K562 (cell line): ENCODE results near the gene NUDT14. TPM values are rescaled to one million over a fixed set of nuclear protein-coding genes. Genes with fewer than 3 reads are reported as not detected.

ENCODE experiments used
- ATAC-seq: fragments of 200-7000 bp; cut with Tn5 transposase; 3 replicates; pipeline ENCODE4 v1.9.1; 2020; ENCODE audit warnings: moderate library complexity
- BruUV-seq: library from RNA; stranded (reverse); fragments of 400-500 nt; replicated peaks from 2 replicates; lab custom pipeline; 2021; lab: Mats Ljungman, UMichigan
- CTCF ChIA-PET: fragments of 300-600 bp; formaldehyde crosslinking; extraction: SDS; loops from one replicate; lab custom pipeline; 2021; ENCODE audit warnings: low intra/inter-chr PET ratio; lab: Yijun Ruan, JAX
- POLR2A ChIA-PET: fragments of 300-600, 350-650 bp; sonication (Branson Sonifier 250); formaldehyde crosslinking; extraction: SDS; loops from one replicate; lab custom pipeline; 2021; ENCODE audit warnings: antibody characterized with exemption, inconsistent platforms; lab: Yijun Ruan, JAX
- DNase-seq, 4 experiments: peaks; one replicate each; pipeline versions ENCODE4 v3.0.0 to v3.0.0-alpha.2; 2011 to 2018; ENCODE audit warnings: low spot score in 3 of 4, mixed read lengths in 3 of 4; ENCODE audit errors: extremely low read depth in 1 of 4
- FAIRE-seq: peaks from 2 replicates; lab custom pipeline; 2011; peaks lifted over from hg19 to GRCh38; lab: Jason Lieb, UNC
- H2AFZ ChIP-seq: 2 replicates; pipeline ENCODE4 v1.6.0; 2011; ENCODE audit warnings: low read depth, low read length, control low read depth, inconsistent platforms
- H3K27ac ChIP-seq: fragments of 200-600 bp; 3 replicates; pipeline ENCODE4 v1.8.0; 2011; ENCODE audit warnings: low read depth, mild to moderate bottlenecking, control low read depth, inconsistent platforms, low read length, moderate library complexity, mixed read lengths; ENCODE audit errors: extremely low read depth
- H3K27me3 ChIP-seq, 2 experiments: fragments of 300-600 bp in 1 of 2; 2 replicates in 1 of 2; 3 replicates in 1 of 2; pipeline versions ENCODE4 v1.6.0 to v1.8.0; 2011; ENCODE audit warnings: inconsistent platforms in 2 of 2, low read length in 2 of 2, mild to moderate bottlenecking in 1 of 2, mixed read lengths in 1 of 2, moderate library complexity in 1 of 2; ENCODE audit not compliant: control insufficient read depth in 2 of 2, insufficient read depth in 2 of 2
- H3K36me3 ChIP-seq: fragments of 300-600 bp; 3 replicates; pipeline ENCODE4 v1.8.0; 2011; ENCODE audit warnings: mild to moderate bottlenecking, low read length, inconsistent platforms; ENCODE audit not compliant: control insufficient read depth, insufficient read depth
- H3K4me1 ChIP-seq, 2 experiments: fragments of 200-600 bp in 1 of 2; replicated peaks in 1 of 2; 2 replicates in 1 of 2; 3 replicates in 1 of 2; pipeline versions ENCODE4 v1.5.1 to v1.8.0; 2011; ENCODE audit warnings: inconsistent platforms in 2 of 2, low read length in 2 of 2, mild to moderate bottlenecking in 1 of 2, mixed read lengths in 1 of 2, moderate library complexity in 1 of 2; ENCODE audit not compliant: control insufficient read depth in 2 of 2, insufficient read depth in 2 of 2
- H3K4me2 ChIP-seq: 2 replicates; pipeline ENCODE4 v1.6.1; 2011; ENCODE audit warnings: low read length, control low read depth, inconsistent platforms, mixed read lengths; ENCODE audit not compliant: insufficient read depth
- H3K4me3 ChIP-seq: fragments of 200-600 bp; sonication (generic), shearing (Covaris generic); 2 replicates; pipeline ENCODE4 v1.5.1; 2016; ENCODE audit warnings: control low read depth, inconsistent platforms
- H3K79me2 ChIP-seq: fragments of 200-600 bp; 3 replicates; pipeline ENCODE4 v1.8.0; 2011; ENCODE audit warnings: low read length, inconsistent platforms; ENCODE audit not compliant: control insufficient read depth, insufficient read depth
- H3K9ac ChIP-seq, 2 experiments: 2 replicates each; pipeline versions ENCODE4 v1.6.0 to v1.6.1; 2011; ENCODE audit warnings: low read depth in 2 of 2, low read length in 2 of 2, control low read depth in 1 of 2, inconsistent platforms in 1 of 2, mild to moderate bottlenecking in 1 of 2, mixed read lengths in 1 of 2; ENCODE audit not compliant: insufficient read depth in 1 of 2
- H3K9me1 ChIP-seq: one replicate; pipeline ENCODE4 v1.6.0; 2011; ENCODE audit warnings: inconsistent platforms, mild to moderate bottlenecking, low read length, moderate library complexity; ENCODE audit not compliant: control insufficient read depth, insufficient read depth
- H3K9me3 ChIP-seq: replicated peaks from 2 replicates; pipeline ENCODE4 v1.5.1; 2011; ENCODE audit warnings: low read depth, low read length, inconsistent platforms; ENCODE audit not compliant: control insufficient read depth, insufficient read depth
- H4K20me1 ChIP-seq: replicated peaks from 2 replicates; pipeline ENCODE4 v1.6.1; 2011; ENCODE audit warnings: low read length, inconsistent platforms, mixed read lengths; ENCODE audit not compliant: control insufficient read depth, insufficient read depth
- HSF4 ChIP-seq: fragments of 250-450 bp; sonication (Bioruptor Pico); IDR thresholded peaks from 2 replicates; pipeline ENCODE4 v2.1.2; 2022; ENCODE audit warnings: mild to moderate bottlenecking, moderate library complexity, borderline replicate concordance
- MEF2A ChIP-seq: IDR thresholded peaks from 2 replicates; pipeline ENCODE4 v1.6.1; 2011; ENCODE audit warnings: low read depth, mild to moderate bottlenecking, low read length, moderate library complexity; ENCODE audit not compliant: control insufficient read depth
- MTF1 ChIP-seq: fragments of 250-450 bp; sonication (Bioruptor Pico); IDR thresholded peaks from 2 replicates; pipeline ENCODE4 v1.9.0; 2021; ENCODE audit warnings: moderate library complexity, mild to moderate bottlenecking, inconsistent platforms, borderline replicate concordance
- NEUROD1 ChIP-seq: fragments of 150-350 bp; IDR thresholded peaks from 2 replicates; pipeline ENCODE4 v1.6.1; 2014; ENCODE audit warnings: borderline replicate concordance, low read length, low read depth; ENCODE audit not compliant: partially characterized antibody
- OTX1 ChIP-seq: fragments of 450-650 bp; formaldehyde crosslinking; IDR thresholded peaks from 2 replicates; pipeline ENCODE4 v1.4.0; 2022; ENCODE audit warnings: mild to moderate bottlenecking
- RAD51 ChIP-seq: fragments of 450-650 bp; IDR thresholded peaks from 2 replicates; pipeline ENCODE4 v1.7.1; 2016; ENCODE audit warnings: low read depth, mild to moderate bottlenecking, borderline replicate concordance
- RBM17 ChIP-seq: fragments of 200-400 bp; formaldehyde crosslinking; IDR thresholded peaks from 2 replicates; pipeline ENCODE4 v1.6.1; 2017; ENCODE audit warnings: low read depth, mild to moderate bottlenecking, low read length, borderline replicate concordance
- SRSF1 ChIP-seq: fragments of 200-400 bp; formaldehyde crosslinking; IDR thresholded peaks from 2 replicates; pipeline ENCODE4 v1.6.1; 2017; ENCODE audit warnings: mild to moderate bottlenecking, low read depth, low read length, moderate library complexity
- TAF9B ChIP-seq: fragments of 450-650 bp; IDR thresholded peaks from 2 replicates; pipeline ENCODE4 v1.6.1; 2018; ENCODE audit warnings: mild to moderate bottlenecking; ENCODE audit not compliant: partially characterized antibody
- ZBTB17 ChIP-seq: fragments of 450-650 bp; formaldehyde crosslinking; IDR thresholded peaks from 2 replicates; pipeline ENCODE4 v1.4.0; 2020; ENCODE audit warnings: mild to moderate bottlenecking
- ZKSCAN8 ChIP-seq: fragments of 200-800 bp; sonication (Bioruptor generic); IDR thresholded peaks from 2 replicates; pipeline ENCODE4 v1.6.1; 2016; ENCODE audit warnings: missing genetic modification characterization, missing compliant biosample characterization
- ZNF212 ChIP-seq: fragments of 450-650 bp; formaldehyde crosslinking; IDR thresholded peaks from 2 replicates; pipeline ENCODE4 v1.4.0; 2020; ENCODE audit warnings: mild to moderate bottlenecking
- ZNF507 ChIP-seq: conservative IDR thresholded peaks from 2 replicates; pipeline ENCODE4 v1.6.1; 2017; ENCODE audit warnings: missing genetic modification characterization, missing compliant biosample characterization
- ZNF785 ChIP-seq: fragments of 250-450 bp; sonication (Bioruptor Pico); IDR thresholded peaks from 2 replicates; pipeline ENCODE4 v1.4.0; 2020; ENCODE audit warnings: mild to moderate bottlenecking
- WGBS: fragments of 100-300 bp; shearing (Covaris generic); methylation state at CpG from one replicate; pipeline ENCODE4 v1.1.6; 2016; ENCODE audit warnings: low coverage, mixed read lengths; ENCODE audit not compliant: insufficient coverage; ENCODE audit errors: missing lambda C conversion rate; 5-methylcytosine and 5-hydroxymethylcytosine counted together
- in situ Hi-C: fragments of 300-500 bp; cut with MboI; formaldehyde crosslinking; loops from 4 replicates; pipeline ENCODE4 v1.15.0; 2018; ENCODE audit warnings: inconsistent platforms, mixed read lengths
- intact Hi-C: fragments of 100-400 bp; cut with micrococcal nuclease; formaldehyde crosslinking; loops from 2 replicates; pipeline ENCODE4 v1.14.2; 2022
- polyA plus RNA-seq, 8 experiments: library from polyadenylated mRNA; depleted of rRNA in 4 of 8; stranded (reverse) in 5 of 8; unstranded in 3 of 8; fragments of >200 nt; fragmentation: Nextera tagmentation in 2 of 8; fragmentation: Illumina TruSeq in 1 of 8; extraction: Ambion mirVana in 2 of 8; extraction: Trizol in 1 of 8; gene quantifications; 2 replicates each; pipeline versions ENCODE4 v1.2.1 to v1.2.3, GENCODE V29; 2011 to 2014; ENCODE audit warnings: inconsistent platforms in 1 of 8, missing spikeins in 1 of 8
- total RNA-seq, 7 experiments: library from RNA; depleted of rRNA in 6 of 7; stranded (reverse); fragments of >200 nt in 6 of 7; fragmentation: Illumina TruSeq in 2 of 7; extraction: Trizol in 2 of 7; gene quantifications; 2 replicates each; pipeline versions ENCODE4 v1.2.1 to v1.2.3, GENCODE V29; 2011 to 2021; ENCODE audit warnings: low replicate concordance in 1 of 7
- TF ChIP-seq, protein P1 (sequence below): sonication (generic); formaldehyde crosslinking; IDR thresholded peaks from 2 replicates; pipeline ENCODE4 v1.8.1; 2023; ENCODE audit warnings: mild to moderate bottlenecking, missing genetic modification reagents
- TF ChIP-seq, protein P2 (sequence below): fragments of 250-450 bp; sonication (Bioruptor Pico); IDR thresholded peaks from 2 replicates; pipeline ENCODE4 v1.5.0; 2021; ENCODE audit warnings: mild to moderate bottlenecking, moderate library complexity
- TF ChIP-seq, protein P3 (sequence below): sonication (generic); formaldehyde crosslinking; IDR thresholded peaks from 2 replicates; pipeline ENCODE4 v1.9.0; 2022; ENCODE audit warnings: mild to moderate bottlenecking, missing genetic modification reagents

Gene NUDT14
- total and polyA plus RNA-seq, 9 of the 15 experiments (the other 6 are each of a cell fraction or from before 2014, with no cell fraction given), result 0.14 to 16.3 (median 8.2) TPM

DNA sequence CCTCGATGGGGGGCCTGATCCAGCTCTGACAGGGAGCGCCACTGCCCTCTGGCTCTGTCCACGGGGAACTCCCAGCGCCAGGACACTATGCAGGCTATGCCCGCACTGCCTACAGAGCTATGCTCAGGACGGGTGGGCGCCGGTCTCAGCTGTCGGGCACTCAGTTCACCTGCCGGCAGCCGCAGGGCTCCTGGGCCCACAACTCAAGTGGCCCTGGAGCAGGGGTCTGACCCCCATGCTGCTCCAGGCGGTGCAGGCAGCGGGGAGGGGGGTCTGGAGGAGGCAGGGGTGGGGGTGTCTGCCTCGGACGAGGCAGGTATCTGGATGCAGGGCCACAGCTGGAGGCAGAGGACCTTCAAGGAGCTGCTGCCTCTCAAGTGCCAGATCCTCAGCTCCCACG lies 28.5 kb upstream of the NUDT14 start:
- Histone ChIP-seq H3K9me1 (no peaks in the 10 kb centered on the region), H3K4me1 (peaks cover 0 to 41% of the 10 kb centered on the region in 2 experiments; a peak in 2 of 5 replicates), H3K4me2 (no peak overlapping the region), H3K79me2 (no peaks in the 10 kb centered on the region), H3K36me3 (peaks cover 5% of the 10 kb centered on the region; the same call in 1 of the 3 replicates), H4K20me1 (no peaks in the 10 kb centered on the region; the same call in 1 of the 2 replicates), H3K4me3 (no peak overlapping the region), H2AFZ (no peak overlapping the region), H3K9me3 (no peaks in the 10 kb centered on the region), H3K27me3 (no peaks in the 10 kb centered on the region), H3K9ac (no peak overlapping the region), H3K27ac (no peak overlapping the region)
- in situ Hi-C loops (loop anchor here (5.0 kb wide), 1 partner anchor 133 kb away; no protein-coding TSS in a partner anchor), intact Hi-C loops (no loop called here)
- ChIA-PET CTCF (no interaction called here), POLR2A (interaction anchor here (0.6 kb wide), 1 partner anchor 334 kb away, joined by 3 read pairs; no protein-coding TSS in a partner anchor)
- 100% methylated on average over 1 of the region's 16 CpGs for WGBS
- no peak for DNase-seq
- FAIRE-seq, result no peak
- TF ChIP-seq TAF9B (no peak), ZNF212 (CRISPR knock-in tag) (no peak), MTF1 (no peak), OTX1 (CRISPR knock-in tag) (no peak), MEF2A (no peak), RAD51 (no peak), ZNF507 (no peak), NEUROD1 (no peak), ZKSCAN8 (no peak), SRSF1 (no peak), ZNF785 (no peak), RBM17 (no peak), HSF4 (CRISPR knock-in tag) (no peak), ZBTB17 (no peak)
- TF ChIP-seq, protein P1, sequence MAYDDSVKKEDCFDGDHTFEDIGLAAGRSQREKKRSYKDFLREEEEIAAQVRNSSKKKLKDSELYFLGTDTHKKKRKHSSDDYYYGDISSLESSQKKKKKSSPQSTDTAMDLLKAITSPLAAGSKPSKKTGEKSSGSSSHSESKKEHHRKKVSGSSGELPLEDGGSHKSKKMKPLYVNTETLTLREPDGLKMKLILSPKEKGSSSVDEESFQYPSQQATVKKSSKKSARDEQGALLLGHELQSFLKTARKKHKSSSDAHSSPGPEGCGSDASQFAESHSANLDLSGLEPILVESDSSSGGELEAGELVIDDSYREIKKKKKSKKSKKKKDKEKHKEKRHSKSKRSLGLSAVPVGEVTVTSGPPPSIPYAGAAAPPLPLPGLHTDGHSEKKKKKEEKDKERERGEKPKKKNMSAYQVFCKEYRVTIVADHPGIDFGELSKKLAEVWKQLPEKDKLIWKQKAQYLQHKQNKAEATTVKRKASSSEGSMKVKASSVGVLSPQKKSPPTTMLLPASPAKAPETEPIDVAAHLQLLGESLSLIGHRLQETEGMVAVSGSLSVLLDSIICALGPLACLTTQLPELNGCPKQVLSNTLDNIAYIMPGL (CRISPR knock-in tag), result no peak
- TF ChIP-seq, protein P2, sequence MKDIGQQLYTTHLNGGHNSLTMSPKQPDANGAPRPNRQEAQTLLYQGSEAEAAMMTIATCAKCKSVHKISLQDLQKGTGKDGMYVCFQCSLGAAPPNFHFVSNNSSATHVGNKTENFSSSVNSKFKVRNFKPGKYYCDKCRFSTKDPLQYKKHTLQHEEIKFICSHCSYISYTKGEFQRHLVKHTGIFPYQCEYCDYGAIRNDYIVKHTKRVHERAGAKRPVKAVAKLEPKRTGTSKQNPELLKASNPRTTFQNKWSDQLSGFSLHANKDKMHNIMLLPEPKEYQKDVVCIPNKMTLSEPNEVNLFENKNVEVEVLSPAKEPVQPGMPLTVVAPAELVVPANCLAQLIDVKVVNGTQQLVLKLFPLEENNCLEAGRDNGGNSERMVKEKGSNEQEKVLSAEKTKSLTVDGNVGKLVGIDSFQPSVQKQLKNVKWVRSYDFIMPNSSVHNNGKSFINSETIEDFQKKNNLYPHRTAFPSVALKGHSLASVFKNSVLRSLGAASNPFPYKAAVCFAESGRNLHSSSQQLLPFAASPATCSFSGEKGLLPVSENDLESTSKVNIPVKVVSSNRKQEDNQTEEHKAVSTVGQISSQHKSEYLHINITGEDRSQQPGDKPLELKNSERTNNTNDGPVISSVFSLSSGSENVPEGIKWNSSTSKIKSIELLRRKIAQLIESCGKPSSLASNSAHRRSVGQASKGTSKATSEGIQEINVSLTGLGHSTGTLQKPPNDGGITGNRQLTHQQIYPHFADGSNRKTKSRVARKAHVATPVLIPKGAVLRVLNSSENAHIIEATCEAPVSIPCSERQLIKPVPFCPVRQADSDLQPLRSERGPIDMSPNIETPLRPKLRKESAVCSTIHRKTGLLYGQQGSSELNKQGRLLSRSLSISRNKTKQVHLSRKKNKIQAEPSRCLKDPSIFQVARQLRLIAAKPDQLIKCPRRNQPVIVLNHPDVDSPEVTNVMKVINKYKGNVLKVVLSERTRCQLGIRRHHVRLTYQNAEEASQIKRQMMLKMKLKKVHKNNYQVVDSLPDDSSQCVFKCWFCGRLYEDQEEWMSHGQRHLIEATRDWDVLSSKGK (CRISPR knock-in tag), result no peak
- TF ChIP-seq, protein P3, sequence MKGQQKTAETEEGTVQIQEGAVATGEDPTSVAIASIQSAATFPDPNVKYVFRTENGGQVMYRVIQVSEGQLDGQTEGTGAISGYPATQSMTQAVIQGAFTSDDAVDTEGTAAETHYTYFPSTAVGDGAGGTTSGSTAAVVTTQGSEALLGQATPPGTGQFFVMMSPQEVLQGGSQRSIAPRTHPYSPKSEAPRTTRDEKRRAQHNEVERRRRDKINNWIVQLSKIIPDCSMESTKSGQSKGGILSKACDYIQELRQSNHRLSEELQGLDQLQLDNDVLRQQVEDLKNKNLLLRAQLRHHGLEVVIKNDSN (CRISPR knock-in tag), result no peak
- no TSS peak for BruUV-seq
- ATAC-seq, result no peak
